D341Med (cell line): ENCODE results near the gene TMEM184B.
"Not testable (repeated sequence)": the region's sequence is repeated elsewhere in the genome, so short reads cannot be mapped to it uniquely, and the experiment has no call there.

Experiments used
- DNase-seq: peaks from one replicate; pipeline ENCODE4 v3.0.0; 2012; ENCODE audit warnings: low spot score

The TMEM184B gene

DNA sequence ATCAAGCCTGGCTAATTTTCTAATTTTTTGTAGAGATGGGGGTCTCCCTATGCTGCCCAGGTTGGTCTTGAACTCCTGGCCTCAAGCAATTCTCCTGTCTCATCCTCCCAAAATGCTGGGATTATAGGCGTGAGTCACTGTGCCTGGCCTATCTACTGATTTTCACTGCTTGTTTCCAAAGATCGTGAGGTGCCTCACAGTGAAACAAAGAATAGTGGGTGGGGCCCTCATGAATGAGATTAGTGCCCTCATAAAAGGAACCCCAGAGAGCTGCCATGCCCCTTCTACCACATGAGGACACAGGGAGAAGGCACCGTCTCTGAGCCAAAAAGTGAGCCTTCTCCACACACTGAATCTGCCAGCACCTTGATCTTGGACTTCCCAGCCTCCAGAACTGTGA lies 23.5 kb downstream of the TMEM184B start:
- DNase-seq, result no peak

- DNase-seq, result no peak
These were observed 24.5 kb downstream of the TMEM184B start for GRCh38 chr22:38248280-38248679.

DNA sequence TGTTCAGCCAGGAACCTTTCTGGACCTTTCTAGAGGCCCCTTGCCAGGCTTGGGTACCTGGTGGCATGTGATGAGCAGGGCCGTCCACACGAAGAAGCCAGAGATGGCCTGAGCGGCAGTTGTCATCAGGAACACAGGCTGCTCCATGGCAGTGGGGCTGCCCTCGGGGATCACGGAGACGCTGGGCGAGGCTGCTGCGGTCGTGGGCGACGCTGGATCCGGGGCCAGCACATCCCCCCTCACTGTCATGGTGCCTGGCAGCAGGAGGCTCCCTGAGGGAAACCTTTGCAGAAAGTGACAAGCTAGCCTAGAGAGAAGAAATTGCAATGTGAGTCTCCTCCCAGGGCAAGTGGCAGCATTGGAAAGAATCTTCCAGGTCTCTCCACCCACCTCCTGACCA lies 25.1 kb downstream of the TMEM184B start:
- no peak for DNase-seq

DNA sequence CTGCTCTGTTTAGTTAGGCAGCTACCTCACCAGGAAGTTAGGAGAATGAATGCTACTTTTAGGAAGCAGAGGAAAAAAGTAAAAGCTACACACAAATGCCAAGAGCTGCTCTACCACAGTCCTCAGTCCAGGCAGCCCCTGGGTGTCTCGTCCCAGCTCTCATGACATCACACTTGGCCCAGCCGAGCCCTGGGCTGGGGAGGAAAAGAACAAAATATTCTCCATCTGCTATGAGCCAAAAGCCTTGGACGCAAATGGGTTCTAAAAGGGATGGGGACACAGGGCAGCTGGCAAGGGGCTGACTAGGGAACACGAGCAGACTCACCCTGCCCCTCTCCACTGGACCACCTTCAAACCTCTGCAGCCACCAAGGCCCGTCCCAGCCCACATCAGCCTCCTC lies 26.1 kb downstream of the TMEM184B start:
- DNase-seq, result no peak

DNA sequence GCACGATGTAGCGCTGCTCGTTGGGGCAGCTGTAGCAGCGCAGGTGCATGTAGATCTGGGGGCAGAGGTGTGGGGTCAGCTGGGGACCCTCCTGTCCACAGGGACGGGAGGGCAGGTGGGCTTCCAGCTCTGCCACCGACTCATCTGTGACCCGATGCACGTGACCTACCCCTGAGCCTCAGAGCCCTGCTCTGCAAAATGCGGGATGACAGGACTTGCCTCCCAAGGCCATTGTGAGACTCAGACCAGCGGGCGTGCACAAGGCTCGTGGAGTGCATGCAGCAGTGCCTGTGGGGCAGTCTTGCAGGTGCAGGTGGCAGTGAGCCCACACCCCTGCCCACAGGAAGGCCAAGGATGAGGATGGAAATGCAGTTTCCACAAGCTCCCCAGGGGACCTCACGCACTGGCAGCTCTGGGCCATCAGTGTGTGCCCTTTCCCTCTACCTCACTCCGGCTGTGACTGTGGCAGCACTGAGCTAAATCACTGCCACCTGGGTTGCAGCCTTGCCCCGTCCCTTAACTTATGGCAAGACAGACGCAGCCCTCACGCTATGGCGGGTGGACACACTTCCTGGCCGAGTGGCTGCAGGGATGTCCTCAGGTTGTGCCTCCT lies 26.7 kb downstream of the TMEM184B start:
- no peak for DNase-seq

GRCh38 chr22:38244106-38244505 lies 28.7 kb downstream of the TMEM184B start:
- DNase-seq, result no peak

DNA sequence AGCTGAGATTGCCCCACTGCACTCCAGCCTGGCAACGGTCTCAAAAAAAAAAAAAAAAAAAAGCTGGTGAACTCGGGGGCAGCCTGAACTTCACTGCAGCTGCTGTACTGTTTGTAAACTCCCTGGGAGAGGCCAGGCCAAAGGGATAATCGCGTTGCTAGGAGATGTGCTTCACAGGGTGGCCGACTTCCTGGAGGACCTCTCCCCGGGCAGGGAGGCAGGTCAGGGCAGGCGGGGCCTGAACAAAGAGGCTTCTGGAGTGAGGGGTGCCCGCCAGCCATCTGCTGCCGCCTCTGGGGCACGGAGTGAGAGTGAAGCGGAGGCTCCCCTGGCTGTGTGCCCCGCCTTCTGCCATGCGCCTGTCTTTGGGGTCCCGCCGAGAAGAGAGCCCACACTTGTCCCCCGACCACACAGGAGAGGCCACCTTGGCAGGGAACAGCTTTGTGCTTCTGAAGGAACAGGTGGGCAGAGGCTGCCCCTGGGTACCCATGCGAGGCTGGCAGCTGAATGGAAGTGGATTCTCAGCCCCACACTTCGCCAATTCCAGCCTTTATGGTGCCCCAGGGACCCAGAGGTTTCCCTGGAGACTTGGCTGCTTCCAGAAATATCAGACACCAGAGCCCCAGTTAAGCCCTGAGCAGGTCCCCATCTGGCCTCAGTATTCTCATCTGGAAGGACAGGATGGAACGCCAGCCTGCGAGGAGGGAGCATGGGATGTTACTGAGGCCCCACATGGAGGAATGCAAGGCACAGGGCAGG lies 29.6 kb downstream of the TMEM184B start:
- peak; percentile 89 for DNase-seq

- DNase-seq, result no peak
These were observed 32.0 kb downstream of the TMEM184B start for GRCh38 chr22:38240734-38241252.

DNA sequence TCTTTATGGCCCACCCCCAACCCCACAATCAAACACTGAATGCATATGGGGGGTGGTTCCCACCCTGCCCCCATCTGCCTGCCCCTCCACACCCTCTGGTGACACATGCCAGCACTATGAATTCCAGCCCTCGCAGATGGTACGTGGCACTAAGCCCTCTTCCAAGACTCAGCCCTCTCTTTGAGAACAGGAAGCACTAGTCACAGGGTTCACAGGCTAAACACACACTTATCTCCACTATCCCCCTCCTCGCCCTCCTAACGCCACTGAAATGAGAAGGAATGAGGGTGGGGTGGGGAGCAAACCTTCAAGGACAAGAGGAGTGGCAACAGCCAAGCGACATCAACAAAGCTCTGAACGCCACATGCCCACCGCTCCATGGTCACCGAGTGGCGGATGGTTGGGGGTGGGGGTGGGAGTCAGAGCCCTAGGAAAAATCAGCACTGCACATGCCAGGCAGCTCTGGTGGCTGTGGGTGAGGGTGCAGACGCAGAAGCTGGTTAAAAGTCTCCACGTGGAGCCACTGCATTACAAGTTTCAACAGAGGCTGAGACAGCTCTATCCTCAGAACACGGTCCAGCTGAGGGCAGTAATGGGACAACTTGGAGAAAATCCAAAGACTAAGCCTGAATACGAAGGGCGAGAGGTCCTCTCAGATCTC lies 33.6 kb downstream of the TMEM184B start:
- DNase-seq, result no peak

DNA sequence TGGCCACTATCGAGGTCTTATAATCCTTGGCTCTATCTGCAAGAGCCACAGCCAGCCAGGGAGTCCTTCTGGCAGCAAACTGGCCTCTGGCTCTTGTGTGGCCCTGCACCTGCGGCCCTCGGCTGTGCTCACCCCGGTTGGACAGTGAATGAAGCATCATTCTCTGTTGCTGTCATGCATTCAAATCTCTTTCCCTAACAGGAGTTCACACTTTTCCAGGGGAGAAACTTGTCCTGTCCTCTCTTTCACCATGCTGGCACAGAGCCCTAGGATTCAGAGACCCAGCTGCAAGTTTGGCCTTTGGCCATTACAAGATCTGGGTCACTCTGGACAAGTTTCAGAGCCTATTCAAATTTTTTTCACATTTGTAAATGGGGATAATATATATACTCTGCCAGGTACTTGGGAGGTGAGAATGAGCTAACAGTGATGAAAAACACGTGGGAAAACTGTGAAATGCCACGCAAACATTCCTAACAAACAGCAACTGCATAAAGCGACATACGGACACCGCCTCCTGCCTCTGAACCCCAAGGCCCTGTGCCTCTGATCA lies 34.2 kb downstream of the TMEM184B start:
- no peak for DNase-seq

DNA sequence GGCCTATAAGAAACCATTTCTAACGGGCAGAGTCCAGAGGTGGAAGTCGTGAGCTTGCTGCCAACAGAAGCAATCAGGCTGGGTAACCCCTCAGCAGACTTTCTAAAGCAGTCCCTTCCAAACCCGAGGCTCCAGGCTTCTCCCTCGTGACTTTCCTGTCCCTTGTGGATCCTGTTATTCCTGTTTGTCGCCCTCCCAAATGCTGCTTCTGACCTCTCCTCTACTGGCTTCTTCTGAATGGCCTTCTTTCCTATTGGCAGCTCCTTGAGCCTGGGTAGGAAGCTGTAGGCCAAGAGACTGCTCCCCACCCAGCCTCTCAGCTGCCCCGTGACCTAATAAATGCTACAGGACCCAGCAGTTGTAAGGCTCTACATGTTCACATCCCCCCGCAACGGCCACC lies 36.0 kb downstream of the TMEM184B start:
- no peak for DNase-seq

DNA sequence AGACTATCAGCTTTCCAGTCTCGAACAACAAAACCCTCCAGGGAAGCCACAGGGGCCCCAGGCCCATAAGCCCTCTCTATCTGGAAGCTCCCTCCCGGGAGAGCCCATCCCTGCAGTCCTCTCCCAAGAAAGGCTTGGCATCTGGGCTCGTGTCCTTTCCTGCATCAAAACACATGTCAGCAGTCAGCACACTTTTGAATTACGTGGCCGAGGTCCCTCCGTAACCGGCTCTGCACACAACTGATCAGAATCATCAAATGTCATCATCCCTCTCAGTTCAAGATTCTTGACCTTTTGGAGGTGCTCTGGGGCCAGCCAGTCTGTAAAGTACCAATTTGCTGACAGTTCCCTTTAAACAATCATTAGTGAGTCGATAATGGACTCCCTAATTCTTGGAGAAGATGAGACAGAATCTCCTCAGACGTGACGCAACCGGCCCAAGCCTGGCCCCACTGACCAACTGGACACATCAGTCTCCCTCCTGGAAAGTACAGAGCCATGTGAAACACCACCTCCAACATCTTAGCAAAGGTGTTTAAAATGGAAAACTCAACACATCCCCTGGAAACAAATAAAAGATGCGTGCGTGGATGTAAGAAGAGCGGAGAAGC lies 37.5 kb downstream of the TMEM184B start:
- DNase-seq, result no peak

DNA sequence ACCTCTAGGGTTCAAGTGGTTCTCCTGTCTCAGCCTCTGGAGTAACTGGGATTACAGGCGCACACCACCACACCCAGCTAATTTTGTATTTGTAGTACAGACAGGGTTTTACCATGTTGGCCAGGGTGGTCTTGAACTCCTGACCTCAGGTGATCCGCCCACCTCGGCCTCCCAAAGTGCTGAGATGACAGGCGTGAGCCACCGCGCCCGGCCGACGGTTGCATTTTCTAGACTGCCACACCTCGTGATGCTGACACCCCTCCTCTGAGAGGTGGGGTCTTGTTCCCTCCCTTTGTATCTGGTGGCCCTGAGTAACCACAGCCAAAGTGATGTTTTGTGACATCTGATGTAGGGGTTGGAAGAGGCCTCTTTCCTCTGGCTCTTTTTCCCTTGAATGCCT lies 39.0 kb downstream of the TMEM184B start:
- not testable (repeated sequence) for DNase-seq

DNA sequence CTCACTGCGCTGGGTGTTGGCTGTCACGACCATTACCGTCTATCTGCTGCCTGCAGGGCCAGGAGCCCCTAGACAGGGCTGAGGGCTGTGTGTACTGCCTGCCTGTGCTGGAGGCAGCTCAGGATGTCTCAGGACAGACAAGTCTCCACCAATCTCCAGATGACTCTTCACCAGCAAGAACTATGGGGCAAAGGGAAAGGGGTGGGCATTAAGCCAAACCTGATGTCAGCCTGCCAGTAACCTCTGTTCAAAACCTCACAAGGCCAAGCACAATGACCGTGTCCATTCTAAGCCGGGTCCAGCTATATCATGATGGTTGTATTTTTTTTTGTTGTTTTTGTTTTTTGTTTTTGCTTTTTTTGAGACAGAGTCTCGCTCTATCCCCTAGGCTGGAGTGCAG lies 39.4 kb downstream of the TMEM184B start:
- DNase-seq, result no peak

- no peak for DNase-seq
These were observed 40.6 kb downstream of the TMEM184B start for GRCh38 chr22:38232196-38232595.

GRCh38 chr22:38230916-38231315 lies 41.9 kb downstream of the TMEM184B start:
- DNase-seq, result no peak

DNA sequence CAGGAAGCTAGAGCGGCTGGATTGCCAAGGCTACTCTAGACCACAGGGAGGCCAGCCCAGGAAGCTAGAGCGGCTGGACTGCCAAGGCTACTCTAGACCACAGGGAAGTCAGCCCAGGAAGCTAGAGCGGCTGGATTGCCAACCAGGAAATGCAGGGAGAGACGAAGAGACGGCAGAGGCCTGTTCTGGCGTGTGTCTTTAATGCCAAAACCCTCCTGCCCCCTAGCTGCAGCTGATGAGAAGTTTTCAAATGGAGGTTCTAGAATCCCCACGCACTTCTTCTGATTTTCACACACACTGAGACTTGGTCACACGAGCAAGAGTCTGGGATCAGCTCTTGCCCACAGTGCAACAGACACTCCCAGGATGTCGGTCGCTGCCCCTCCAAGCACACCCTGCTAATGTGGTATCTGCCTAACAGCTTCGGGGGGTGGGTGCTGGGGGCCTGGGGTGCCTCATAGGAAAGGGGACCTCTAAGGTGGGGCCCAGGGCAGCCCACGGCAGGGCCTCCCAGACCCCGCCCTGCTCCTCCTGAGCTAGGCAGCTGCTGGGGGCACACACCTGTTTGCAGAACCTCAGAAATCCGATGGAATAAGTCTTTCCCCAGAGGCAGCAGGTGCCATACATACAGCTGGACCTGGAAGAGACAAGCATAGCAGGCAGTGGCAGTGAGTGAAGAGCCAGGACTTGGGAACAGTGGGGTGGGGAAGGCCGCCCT lies 42.5 kb downstream of the TMEM184B start:
- DNase-seq, result peak; percentile 73

DNA sequence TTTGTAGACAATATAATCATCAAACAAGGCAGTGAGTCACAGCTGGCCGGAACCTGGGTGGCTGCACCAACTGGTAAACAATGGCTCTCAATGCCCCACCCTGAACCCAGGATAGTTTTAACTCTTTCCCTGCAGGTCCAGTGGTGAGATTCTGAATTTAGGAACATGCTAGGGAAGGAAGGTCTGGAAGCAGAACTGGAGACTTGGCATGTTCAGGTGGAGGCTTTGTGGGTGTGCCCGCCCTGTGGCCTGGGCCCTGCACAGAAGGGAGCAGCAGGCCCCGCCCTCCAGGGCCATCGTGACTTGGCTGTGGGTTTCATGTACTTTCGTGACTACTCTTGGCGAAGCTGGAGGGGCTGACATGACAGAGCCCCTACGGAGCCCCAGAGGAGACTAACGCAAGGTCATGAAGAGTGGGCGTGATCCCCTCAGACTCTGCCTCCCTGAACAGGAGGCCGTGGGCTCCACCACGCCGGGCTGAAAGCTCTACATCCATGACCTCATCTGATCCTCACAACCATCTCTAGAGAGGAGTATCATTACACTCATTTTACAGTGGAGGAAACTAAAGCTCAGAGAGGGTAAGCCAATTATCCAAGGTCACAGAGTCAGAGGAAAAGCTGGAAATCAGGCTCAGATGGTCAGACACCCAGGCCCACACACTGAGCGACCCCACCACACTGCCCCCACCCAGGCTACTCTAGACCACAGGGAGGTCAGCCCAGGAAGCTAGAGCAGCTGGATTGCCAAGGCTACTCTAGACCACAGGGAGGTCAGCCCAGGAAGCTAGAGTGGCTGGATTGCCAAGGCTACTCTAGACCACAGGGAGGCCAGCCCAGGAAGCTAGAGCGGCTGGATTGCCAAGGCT lies 43.7 kb downstream of the TMEM184B start:
- no peak for DNase-seq

GRCh38 chr22:38228326-38228872 lies 44.4 kb downstream of the TMEM184B start:
- DNase-seq, result no peak

- no peak for DNase-seq
These were observed 45.8 kb downstream of the TMEM184B start for GRCh38 chr22:38226853-38227649.
